Progenitor cell of endocrine pancreas (in vitro differentiated cells): ENCODE results near the gene KLHL28. TPM values are rescaled to one million over a fixed set of nuclear protein-coding genes. Genes with fewer than 3 reads are reported as not detected.

Experiments used
- DNase-seq: peaks from one replicate; pipeline ENCODE4 v3.0.0; 2021; ENCODE audit warnings: low spot score; ENCODE audit not compliant: unreplicated experiment
- H3K27ac Mint-ChIP-seq: 2 replicates; pipeline ENCODE4 v1.8.0; 2021; ENCODE audit warnings: mild to moderate bottlenecking, moderate library complexity, mixed read lengths
- H3K27me3 Mint-ChIP-seq: 2 replicates; pipeline ENCODE4 v1.8.0; 2021; ENCODE audit warnings: mixed read lengths
- H3K36me3 Mint-ChIP-seq: 2 replicates; pipeline ENCODE4 v1.8.0; 2022; ENCODE audit warnings: mixed read lengths; ENCODE audit not compliant: insufficient read depth
- H3K4me1 Mint-ChIP-seq: 2 replicates; pipeline ENCODE4 v1.8.0; 2021; ENCODE audit warnings: low read depth, mixed read lengths
- H3K4me3 Mint-ChIP-seq: 2 replicates; pipeline ENCODE4 v1.8.0; 2021; ENCODE audit warnings: low read depth, mild to moderate bottlenecking, moderate library complexity, mixed read lengths
- H3K9me3 Mint-ChIP-seq: 2 replicates; pipeline ENCODE4 v1.8.0; 2021; ENCODE audit warnings: low read depth, mixed read lengths
- CTCF ChIP-seq: fragments of 200-600 bp; sonication (generic); IDR thresholded peaks from one replicate; pipeline ENCODE4 v1.5.0; 2021; ENCODE audit warnings: antibody characterized with exemption, mild to moderate bottlenecking; ENCODE audit not compliant: unreplicated experiment
- total RNA-seq: library from RNA; stranded (reverse); gene quantifications from 2 replicates; pipeline ENCODE4 v1.2.1, GENCODE V29; 2021

The KLHL28 gene
- total RNA-seq, 1 donor from 2014 or later: 17.9 TPM

GRCh38 chr14:44952391-44953110, 9.2 kb downstream of the KLHL28 start:
- no peak for DNase-seq
- H3K36me3 Mint-ChIP-seq: peaks cover 6% of the 10 kb centered on the region
- H3K27ac Mint-ChIP-seq: no peak overlapping the region
- H3K9me3 Mint-ChIP-seq: no peaks in the 10 kb centered on the region
- no peak for TF ChIP-seq CTCF
- H3K27me3 Mint-ChIP-seq: no peaks in the 10 kb centered on the region
- no peak overlapping the region for H3K4me3 Mint-ChIP-seq
- no peaks in the 10 kb centered on the region for H3K4me1 Mint-ChIP-seq

GRCh38 chr14:44951051-44951450, 10.7 kb downstream of the KLHL28 start:
- peaks cover 12% of the 10 kb centered on the region for H3K36me3 Mint-ChIP-seq
- H3K27ac Mint-ChIP-seq: no peak overlapping the region
- no peaks in the 10 kb centered on the region for H3K27me3 Mint-ChIP-seq

GRCh38 chr14:44945264-44945663, 16.5 kb downstream of the KLHL28 start:
- Mint-ChIP-seq H3K36me3 (peaks cover 35% of the 10 kb centered on the region), H3K27me3 (no peaks in the 10 kb centered on the region), H3K9me3 (peaks cover 8% of the 10 kb centered on the region)

More at GRCh38 chr14:44951051-44951450, 10.7 kb downstream of the KLHL28 start:
- no peak overlapping the region for H3K4me3 Mint-ChIP-seq
- TF ChIP-seq CTCF: no peak
- DNase-seq: no peak
- H3K4me1 Mint-ChIP-seq: no peaks in the 10 kb centered on the region
- no peaks in the 10 kb centered on the region for H3K9me3 Mint-ChIP-seq

GRCh38 chr14:44944107-44944506, 17.6 kb downstream of the KLHL28 start:
- TF ChIP-seq CTCF: no peak
- Mint-ChIP-seq H3K36me3 (peaks cover 43% of the 10 kb centered on the region), H3K9me3 (peaks cover 8% of the 10 kb centered on the region)

More at GRCh38 chr14:44945264-44945663, 16.5 kb downstream of the KLHL28 start:
- no peaks in the 10 kb centered on the region for H3K4me1 Mint-ChIP-seq
- H3K27ac Mint-ChIP-seq: peak overlapping the region; percentile 25
- TF ChIP-seq CTCF: no peak
- DNase-seq: no peak
- no peak overlapping the region for H3K4me3 Mint-ChIP-seq

GRCh38 chr14:44942436-44942835, 19.3 kb downstream of the KLHL28 start:
- Mint-ChIP-seq H3K4me3 (no peak overlapping the region), H3K4me1 (no peaks in the 10 kb centered on the region), H3K36me3 (peaks cover 51% of the 10 kb centered on the region), H3K27me3 (no peaks in the 10 kb centered on the region), H3K9me3 (peaks cover 12% of the 10 kb centered on the region), H3K27ac (no peak overlapping the region)
- TF ChIP-seq CTCF: no peak
- DNase-seq: no peak

More at GRCh38 chr14:44944107-44944506, 17.6 kb downstream of the KLHL28 start:
- H3K27me3 Mint-ChIP-seq: no peaks in the 10 kb centered on the region
- no peak for DNase-seq
- no peak overlapping the region for H3K27ac Mint-ChIP-seq
- no peak overlapping the region for H3K4me3 Mint-ChIP-seq
- no peaks in the 10 kb centered on the region for H3K4me1 Mint-ChIP-seq
